Activated CD8-positive, alpha-beta memory T cell treated with anti-CD3 and anti-CD28 coated beads, Interleukin-2, amount 50 U/mL, for 24 hours (primary cell): ENCODE results near the gene CNNM4.

Source experiments
- DNase-seq: peaks from one replicate; pipeline ENCODE4 v3.0.0-alpha.2; 2020; ENCODE audit errors: extremely low read depth

The CNNM4 gene

GRCh38 chr2:96859099-96859649 lies 98.5 kb downstream of the CNNM4 start:
- no peak for DNase-seq

GRCh38 chr2:96859681-96860064 lies 99.0 kb downstream of the CNNM4 start:
- DNase-seq = no peak

- no peak for DNase-seq
These were observed 99.6 kb downstream of the CNNM4 start for GRCh38 chr2:96860065-96861029.

GRCh38 chr2:96861074-96861473 lies 100.4 kb downstream of the CNNM4 start:
- DNase-seq = no peak
